22Rv1 (cell line): ENCODE data around the gene LCE1B.

ENCODE experiments used
- H3K27ac ChIP-seq: fragments of 450-650 bp; 2 replicates; pipeline ENCODE4 v1.5.1; 2017
- CTCF ChIP-seq: fragments of 450-650 bp; IDR thresholded peaks from 2 replicates; pipeline ENCODE4 v1.5.1; 2017; ENCODE audit warnings: mild to moderate bottlenecking
- ZFX ChIP-seq: fragments of 450-650 bp; IDR thresholded peaks from 2 replicates; pipeline ENCODE4 v1.6.1; 2017; ENCODE audit warnings: antibody characterized with exemption, borderline replicate concordance

The LCE1B gene

GRCh38 chr1:152786077-152786476, 25.7 kb upstream of the LCE1B start, which contains the start of gene LCE1E:
LCE1E (plus strand) TSS chr1:152786257; CDS start chr1:152787300, 1,043 bp downstream.
- TF ChIP-seq CTCF = no peak
- no peak for TF ChIP-seq ZFX
- H3K27ac ChIP-seq = no peak within 1 kb of the TSS

GRCh38 chr1:152795686-152796085, 16.1 kb upstream of the LCE1B start:
- no peak overlapping the region for H3K27ac ChIP-seq
- no peak for TF ChIP-seq ZFX
- no peak for TF ChIP-seq CTCF

GRCh38 chr1:152796421-152796820, 15.3 kb upstream of the LCE1B start, which contains the start of gene LCE1D:
LCE1D (plus strand) TSS chr1:152796721; CDS start chr1:152797795, 1,074 bp downstream.
- H3K27ac ChIP-seq = no peak within 1 kb of the TSS
- TF ChIP-seq CTCF (no peak), ZFX (no peak)

- TF ChIP-seq CTCF (no peak), ZFX (no peak)
- no peak overlapping the region for H3K27ac ChIP-seq
Measured at GRCh38 chr1:152801333-152801732, 10.4 kb upstream of the LCE1B start.

GRCh38 chr1:152806576-152806975, 5.2 kb upstream of the LCE1B start, which contains the start of gene LCE1C:
LCE1C (minus strand) TSS chr1:152806651; CDS start chr1:152805478, 1,173 bp downstream.
- TF ChIP-seq CTCF (no peak), ZFX (no peak)

GRCh38 chr1:152811050-152811449, 721 bp upstream of the LCE1B start:
- TF ChIP-seq ZFX (no peak), CTCF (no peak)
- H3K27ac ChIP-seq = no peak overlapping the region

More at GRCh38 chr1:152806576-152806975, 5.2 kb upstream of the LCE1B start, which contains the start of gene LCE1C:
- H3K27ac ChIP-seq = no peak within 1 kb of the TSS

- no peak overlapping the region for H3K27ac ChIP-seq
- no peak for TF ChIP-seq ZFX
- no peak for TF ChIP-seq CTCF
Measured at GRCh38 chr1:152817309-152817708, 5.5 kb downstream of the LCE1B start.
